Kidney tubule cell (primary cell): ENCODE results near the gene LRRC74A.

ENCODE experiments used
- DNase-seq: peaks from one replicate; pipeline ENCODE4 v3.0.0-alpha.2; 2018; ENCODE audit warnings: low spot score

Gene LRRC74A

GRCh38 chr14:76826122-76826521 is at the start of gene LRRC74A:
TSS of gene LRRC74A (plus strand) at chr14:76826408. CDS start at chr14:76826698, 290 bp downstream.
- DNase-seq: peak; percentile 24

GRCh38 chr14:76776428-76777251 is 49.6 kb upstream of the LRRC74A start:
- no peak for DNase-seq

DNA sequence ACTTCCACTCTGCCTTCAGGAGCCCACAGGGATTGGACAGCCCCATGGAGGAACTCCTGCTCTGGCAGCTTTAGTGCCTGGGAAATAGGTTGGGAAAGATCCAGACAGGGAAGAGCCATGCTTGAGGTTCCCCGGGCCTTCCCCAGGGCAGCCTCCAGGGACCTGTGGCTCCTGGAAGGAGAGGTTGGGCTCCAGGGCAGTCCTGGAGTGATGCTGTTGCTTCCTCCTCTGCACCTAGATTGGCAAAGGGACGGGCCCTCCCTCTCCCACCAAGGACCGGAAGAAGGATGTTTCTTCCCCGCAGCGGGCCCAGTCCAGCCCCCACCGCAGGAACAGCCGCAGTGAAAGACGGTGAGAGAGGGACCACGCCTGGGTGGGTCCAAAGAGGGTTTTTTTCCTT is 48.5 kb upstream of the LRRC74A start:
- no peak for DNase-seq

DNA sequence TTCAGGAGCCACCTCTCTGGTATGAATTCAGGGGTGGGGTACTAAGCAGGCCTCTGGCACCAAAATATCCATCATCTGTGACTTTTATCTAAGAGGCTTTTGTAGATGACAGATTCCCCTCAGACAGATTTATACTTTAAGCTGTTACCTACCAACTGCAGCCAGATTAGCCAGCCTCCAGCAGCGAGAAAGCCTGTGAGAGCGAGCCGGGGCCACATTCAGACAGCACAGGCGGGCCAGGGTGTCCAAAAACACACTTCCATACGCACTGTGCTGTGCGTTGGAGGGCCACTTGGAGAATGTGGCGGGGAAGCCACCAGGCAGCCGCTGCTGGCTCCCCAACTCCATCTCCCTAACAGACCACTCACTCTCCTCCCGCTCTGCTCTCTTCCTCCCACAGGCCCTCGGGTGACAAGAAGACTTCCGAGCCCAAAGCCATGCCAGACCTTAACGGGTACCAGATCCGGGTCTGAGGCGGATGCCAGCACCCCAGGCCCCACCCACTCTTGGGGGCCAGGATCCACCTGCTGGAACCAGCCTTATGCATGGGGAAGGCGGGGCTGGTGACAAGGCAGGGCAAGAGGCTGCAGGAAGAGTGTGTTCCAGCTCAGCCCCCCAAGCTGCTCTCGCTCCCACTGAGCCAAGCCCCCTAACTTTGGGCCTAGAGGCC is 47.5 kb upstream of the LRRC74A start:
- no peak for DNase-seq

DNA sequence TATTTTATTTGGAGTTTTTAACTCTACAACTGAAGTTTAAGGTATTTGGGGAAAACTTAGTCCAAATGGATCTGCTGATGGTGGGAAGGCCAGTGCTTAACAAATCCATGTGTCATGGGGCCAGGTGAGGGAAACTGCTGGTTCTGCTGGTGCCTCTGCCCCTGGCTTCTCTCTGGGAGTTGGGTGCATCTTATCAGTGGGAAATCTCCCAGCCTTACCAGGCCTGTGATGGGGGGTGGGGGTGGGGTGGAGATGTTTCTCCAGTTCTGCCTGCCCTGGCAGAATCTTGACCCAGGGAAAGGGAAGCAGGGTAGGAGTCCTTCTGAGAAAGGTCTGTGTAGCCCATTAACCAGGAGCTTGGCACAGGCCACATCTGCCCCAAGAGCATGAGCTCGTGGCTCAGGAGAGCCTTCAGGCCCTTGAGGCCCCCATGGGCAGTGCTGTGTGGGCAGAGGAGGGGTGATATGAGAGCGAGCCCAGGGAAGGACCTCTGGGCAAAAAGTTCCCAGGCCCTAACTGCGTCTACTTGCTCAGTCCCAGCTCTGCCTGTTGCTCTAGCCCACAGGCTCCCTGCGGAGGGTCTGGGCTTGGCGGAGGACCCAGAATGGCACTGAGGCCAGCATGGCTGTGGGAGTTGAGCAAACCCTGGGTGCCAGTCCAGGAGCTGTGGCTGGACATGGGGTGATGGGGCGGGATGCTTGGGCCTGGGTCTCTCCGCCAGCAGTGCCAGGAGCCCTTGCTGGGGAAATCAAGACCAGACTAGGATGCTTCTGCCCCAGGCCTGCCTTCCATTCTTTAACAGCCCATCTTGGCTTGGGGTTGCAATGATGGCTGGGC is 46.8 kb upstream of the LRRC74A start:
- no peak for DNase-seq

- DNase-seq: no peak
Measured at GRCh38 chr14:76780058-76780345, 46.2 kb upstream of the LRRC74A start.

DNA sequence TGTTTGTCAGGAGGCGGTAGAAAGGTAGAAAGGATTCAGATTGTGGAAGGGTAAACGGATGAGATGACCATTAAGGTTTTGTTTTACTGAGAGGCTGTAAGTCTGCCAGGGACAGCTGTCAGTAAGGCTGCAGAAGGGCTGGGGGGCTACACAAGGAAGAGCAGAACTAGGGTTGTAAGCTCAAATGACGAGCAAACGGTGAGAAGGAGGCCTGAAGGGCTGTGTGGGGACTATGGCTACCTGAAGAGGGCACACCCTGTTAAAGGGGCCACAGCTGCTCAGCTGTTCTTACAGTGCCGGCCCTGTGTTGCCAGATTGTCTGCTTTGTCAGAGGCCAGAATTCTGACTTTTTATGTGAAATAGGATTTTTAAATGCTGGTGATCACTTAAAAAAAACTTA is 45.8 kb upstream of the LRRC74A start:
- DNase-seq: no peak

DNA sequence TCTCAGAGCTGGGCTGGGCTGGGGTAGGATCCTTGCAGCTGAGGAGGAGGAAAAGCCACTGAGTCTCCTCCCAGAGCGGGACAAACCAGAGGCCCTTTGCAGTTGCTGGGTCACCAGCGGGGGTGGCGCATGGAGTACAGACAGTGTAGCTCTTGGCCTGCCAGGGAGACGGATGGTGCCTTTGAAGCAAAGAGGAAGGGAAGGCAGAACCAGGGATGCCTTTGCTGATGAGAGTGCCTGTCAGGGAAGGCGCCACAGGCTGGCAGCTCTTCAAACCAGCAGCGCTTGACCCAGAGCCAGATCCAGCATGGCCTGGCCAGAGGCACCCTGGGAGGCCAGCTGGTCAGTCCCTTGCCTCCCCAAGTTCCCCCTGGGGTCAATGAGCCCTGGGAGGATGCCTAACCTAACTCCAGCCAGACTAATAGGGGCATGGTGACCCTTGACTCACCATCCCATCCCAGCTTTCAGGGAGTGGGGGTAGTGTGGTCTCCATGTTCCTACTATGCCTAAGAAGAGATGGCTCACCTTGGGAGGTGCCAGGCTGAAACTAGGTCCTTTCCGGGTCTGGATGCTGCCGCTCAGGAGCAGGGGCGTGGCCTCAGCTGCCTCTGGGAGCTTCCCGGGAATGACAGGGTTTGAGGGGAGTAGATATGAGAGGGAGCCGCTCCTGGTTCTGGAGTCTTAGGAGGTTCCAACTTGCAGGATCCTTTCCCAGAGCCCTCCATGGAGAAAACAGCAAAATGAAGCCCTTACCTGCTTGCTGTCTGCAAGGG is 45.1 kb upstream of the LRRC74A start:
- no peak for DNase-seq

DNA sequence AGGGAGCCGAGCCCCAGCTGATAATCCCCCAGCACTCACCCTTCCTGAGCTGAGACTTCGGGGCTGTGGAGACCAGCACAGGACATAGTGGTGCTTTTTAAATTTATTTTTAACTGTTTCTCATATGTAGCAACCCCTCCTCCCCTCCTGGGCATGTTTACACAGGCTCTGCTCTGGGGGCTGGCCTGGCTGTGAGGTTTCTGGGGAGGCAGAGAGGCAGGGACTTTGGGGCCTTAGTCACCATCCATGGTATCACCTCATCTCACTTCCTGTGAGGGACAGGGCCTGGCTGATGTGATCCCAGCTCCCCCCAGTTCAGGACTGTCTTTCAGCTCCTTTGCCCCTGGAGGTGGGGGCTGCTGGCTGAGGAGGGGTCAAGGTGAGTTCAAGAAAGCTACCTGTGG is 44.6 kb upstream of the LRRC74A start:
- no peak for DNase-seq

DNA sequence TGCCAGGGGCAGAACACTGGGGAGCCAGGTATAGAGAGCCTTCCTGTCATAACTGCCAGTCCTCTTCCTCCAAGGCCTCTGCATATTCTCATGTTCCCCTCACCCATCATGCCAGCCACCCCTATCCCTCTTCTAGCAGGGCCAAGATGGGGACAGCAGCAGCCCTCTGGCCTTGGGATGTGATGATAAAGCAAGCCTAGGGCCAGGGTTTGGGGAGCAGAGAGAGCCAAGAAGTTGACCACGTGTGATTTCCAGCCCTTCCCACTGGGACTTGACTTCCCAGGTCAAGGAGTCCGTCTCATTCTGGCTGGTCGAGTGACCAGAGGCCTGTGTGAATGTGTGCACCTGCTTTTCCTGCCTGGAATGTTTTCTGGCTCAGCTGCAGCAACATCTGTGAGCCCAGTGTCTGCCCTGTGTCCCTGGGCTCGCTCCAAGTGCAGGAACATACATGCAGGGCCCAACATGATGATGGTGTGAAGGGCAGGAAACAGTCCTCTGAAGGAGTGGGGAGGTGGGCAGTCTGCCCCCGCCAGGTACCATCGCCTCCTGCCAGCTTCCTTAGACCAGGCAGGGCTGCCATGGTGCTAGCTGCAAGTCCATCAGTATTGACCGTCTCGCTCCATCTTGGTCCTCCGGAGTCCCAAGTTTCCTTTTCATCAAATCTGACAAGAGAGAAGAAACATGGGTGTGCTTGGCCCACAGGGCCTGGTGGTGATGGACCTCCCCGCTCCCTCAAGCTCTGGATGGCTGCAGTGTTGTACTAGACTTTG is 43.9 kb upstream of the LRRC74A start:
- DNase-seq: no peak

DNA sequence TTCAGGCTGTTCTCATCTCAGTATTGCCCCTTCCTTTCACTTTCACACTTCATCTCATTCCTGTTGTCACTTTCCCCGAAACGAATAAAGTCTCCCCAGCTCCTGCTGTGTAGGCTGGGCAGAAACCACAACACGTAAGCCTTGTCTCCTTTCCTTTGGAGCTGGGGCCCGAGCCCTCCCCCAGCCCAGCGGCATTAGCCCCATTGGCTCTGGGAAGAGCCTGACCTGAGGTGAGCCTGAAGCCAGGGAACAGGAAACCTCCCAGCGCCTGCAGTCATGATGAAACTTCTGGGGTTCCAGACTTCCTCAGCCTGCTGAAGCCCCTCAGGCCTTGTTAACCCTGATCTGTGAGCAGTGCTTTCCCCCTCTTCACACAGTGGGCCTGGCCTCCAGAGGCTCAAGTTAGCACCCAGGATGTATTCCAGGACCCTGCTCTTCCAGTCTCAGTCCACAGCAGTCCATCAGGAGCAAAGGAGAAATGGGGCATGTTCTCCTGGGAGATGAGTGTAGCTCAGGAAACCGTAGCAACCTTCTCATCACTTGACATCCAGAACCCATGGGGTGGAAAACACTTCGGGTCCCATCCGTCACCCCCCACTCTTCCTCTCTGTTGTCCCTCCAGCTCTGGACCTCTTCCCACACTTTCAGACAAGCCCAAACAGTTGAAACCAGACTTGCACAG is 43.2 kb upstream of the LRRC74A start:
- no peak for DNase-seq

DNA sequence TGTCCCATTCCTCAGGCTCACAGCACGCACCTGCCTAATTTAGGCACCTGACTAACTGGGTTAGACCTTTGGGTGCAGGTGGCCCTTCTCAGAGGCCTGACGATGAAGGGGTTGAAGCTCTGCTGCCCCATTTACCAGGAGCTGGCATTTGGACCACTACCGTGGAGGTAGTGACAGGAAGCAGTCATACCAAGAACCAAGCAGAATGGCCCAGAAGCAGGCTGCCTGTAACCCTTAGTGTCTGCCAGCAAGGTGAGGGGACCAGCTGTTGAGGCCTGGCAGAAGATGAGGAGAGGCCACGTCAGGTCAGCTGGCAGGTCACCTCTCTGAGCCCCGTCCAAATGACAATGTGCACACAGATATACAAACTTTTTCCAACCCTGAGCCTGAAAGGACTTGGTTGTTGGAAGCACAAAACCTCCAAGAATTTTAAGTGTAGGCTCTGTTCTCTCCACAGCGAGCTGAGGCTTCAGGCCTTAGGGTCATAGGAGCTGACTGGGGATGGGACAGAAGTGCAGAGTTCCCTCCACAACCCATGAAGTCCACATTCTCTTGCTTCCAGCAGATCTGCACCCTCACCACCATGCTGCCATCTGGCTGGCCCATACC is 41.8 kb upstream of the LRRC74A start:
- no peak for DNase-seq

DNA sequence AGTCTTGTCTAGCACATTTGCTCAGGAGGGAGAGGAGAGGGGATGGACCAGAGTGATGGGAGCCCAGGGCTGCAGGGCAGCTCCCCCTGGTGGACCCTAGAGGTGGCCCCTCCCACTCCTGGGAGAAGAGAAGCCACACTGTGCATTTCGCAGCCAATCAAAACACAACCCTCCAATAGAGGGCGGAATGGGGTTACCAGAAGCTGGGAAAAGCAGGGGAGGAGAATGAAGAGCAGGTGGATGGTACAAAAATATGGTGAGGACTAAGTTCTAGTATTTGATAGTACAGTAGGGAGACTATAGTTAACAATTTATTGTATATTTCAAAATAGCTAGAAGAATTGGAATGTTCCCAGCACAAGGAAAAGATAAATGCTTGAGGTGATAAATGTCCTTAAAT is 41.3 kb upstream of the LRRC74A start:
- peak; percentile 62 for DNase-seq

DNA sequence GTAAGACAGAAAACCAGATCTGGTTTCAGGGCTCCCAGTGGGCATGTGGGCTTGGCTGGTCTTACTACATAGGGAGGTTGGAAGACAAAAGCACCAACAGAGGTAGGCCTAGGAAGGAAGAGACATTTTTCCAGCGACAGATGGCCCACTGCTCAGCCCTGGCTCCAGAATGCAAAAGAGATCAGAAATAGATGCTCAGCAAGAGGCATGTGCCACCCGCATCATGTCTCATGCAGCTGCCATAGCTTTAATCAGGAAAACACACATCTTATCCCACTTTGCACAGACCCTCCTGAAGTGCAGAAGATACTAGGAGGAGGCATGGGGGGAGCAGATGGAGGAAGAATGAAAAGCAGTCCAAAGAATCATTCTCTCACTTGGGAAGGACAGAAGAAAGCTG is 39.6 kb upstream of the LRRC74A start:
- no peak for DNase-seq

DNA sequence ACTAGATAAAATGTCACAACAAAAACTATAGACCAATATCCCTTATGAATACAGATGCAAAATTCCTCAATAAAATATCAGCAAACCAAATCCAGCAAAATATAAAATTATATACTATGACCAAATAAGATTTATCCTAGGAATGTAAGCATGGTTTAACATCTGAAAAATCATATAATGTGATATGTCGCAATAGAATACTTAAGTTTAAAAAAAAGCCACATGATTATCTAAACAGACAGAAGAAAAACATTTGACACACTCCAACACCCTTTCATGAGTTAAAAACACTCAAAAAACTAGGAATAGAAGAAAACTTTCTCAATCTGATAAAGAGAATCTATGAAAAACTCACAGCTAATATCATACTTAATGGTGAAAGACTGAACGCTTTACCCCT is 33.8 kb upstream of the LRRC74A start:
- no peak for DNase-seq

DNA sequence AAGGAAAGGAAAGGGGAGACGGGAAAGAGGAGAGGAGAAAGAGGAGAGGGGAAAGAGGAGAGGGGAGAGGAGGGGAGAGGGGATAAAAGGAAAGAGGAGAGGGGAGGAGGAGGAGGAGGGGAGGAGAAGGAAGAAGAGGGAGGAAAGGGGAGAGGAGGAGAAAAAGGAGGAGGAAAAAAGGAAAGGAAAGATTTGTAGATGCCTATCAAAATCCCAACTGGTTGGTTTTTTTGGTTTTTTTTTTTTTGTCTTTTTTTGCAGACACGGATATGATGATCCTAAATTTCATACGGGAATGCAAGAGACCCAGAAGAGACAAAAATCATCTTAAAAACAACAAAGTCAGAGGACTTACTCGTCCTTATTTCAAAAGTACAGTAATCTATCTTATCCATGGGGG is 32.9 kb upstream of the LRRC74A start:
- no peak for DNase-seq

GRCh38 chr14:76793956-76794355 is 32.3 kb upstream of the LRRC74A start:
- DNase-seq: no peak

DNA sequence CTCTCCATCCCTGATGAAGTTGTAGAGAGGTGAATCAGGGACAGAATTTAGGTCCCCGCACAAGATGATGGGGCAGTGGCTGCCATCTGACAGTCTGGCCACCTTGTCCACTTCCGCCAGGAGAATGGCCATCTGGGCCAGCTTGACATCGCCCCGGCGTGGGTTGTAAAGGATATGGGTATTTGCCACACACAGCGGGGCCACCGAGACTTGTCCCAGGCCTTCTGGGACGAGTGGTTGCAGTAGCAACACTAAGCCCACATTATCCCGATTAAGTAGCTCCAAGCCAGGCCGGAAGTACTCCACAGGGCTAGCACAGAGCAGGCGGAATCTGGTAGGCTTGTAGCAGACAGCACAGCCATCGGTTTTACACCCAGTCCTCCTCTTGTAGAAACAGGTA is 19.8 kb upstream of the LRRC74A start:
- DNase-seq: no peak

GRCh38 chr14:76808011-76808410 is 18.2 kb upstream of the LRRC74A start:
- no peak for DNase-seq

GRCh38 chr14:76808990-76809389 is 17.2 kb upstream of the LRRC74A start:
- no peak for DNase-seq
